Activated naive CD8-positive, alpha-beta T cell (primary cell): Measurements from ENCODE around the gene TMEM107.

Experiments
- H3K27ac Mint-ChIP-seq: one replicate; pipeline ENCODE4 v1.8.0; 2021; ENCODE audit warnings: mixed read lengths
- H3K27me3 Mint-ChIP-seq: one replicate; pipeline ENCODE4 v1.8.0; 2021; ENCODE audit warnings: mixed read lengths
- H3K36me3 Mint-ChIP-seq: one replicate; pipeline ENCODE4 v1.8.0; 2021; ENCODE audit warnings: mixed read lengths
- H3K4me1 Mint-ChIP-seq: one replicate; pipeline ENCODE4 v1.8.0; 2021; ENCODE audit warnings: low read depth, mixed read lengths
- H3K4me3 Mint-ChIP-seq: one replicate; pipeline ENCODE4 v1.8.0; 2021; ENCODE audit warnings: mild to moderate bottlenecking, mixed read lengths
- H3K9me3 Mint-ChIP-seq: one replicate; pipeline ENCODE4 v1.8.0; 2021; ENCODE audit warnings: low read depth, mixed read lengths

TMEM107 gene

GRCh38 chr17:8206536-8206935 is 30.4 kb upstream of the TMEM107 start:
- Mint-ChIP-seq H3K27me3 (no peaks in the 10 kb centered on the region), H3K27ac (no peak overlapping the region), H3K4me3 (no peak overlapping the region), H3K36me3 (no peaks in the 10 kb centered on the region), H3K4me1 (peaks cover 14% of the 10 kb centered on the region), H3K9me3 (no peaks in the 10 kb centered on the region)

- H3K9me3 Mint-ChIP-seq = no peaks in the 10 kb centered on the region
- no peak overlapping the region for H3K27ac Mint-ChIP-seq
- H3K4me3 Mint-ChIP-seq = no peak overlapping the region
- no peaks in the 10 kb centered on the region for H3K27me3 Mint-ChIP-seq
- H3K4me1 Mint-ChIP-seq = peaks cover 6% of the 10 kb centered on the region
- H3K36me3 Mint-ChIP-seq = no peaks in the 10 kb centered on the region
Observed at GRCh38 chr17:8204761-8205555, 28.8 kb upstream of the TMEM107 start.

GRCh38 chr17:8192070-8192815 is 16.1 kb upstream of the TMEM107 start:
- no peaks in the 10 kb centered on the region for H3K36me3 Mint-ChIP-seq
- no peaks in the 10 kb centered on the region for H3K27me3 Mint-ChIP-seq
- H3K4me1 Mint-ChIP-seq = peaks cover 13% of the 10 kb centered on the region
- H3K9me3 Mint-ChIP-seq = no peaks in the 10 kb centered on the region
- no peak overlapping the region for H3K4me3 Mint-ChIP-seq
- no peak overlapping the region for H3K27ac Mint-ChIP-seq

GRCh38 chr17:8190506-8190905 is 14.3 kb upstream of the TMEM107 start:
- H3K9me3 Mint-ChIP-seq = no peaks in the 10 kb centered on the region
- H3K36me3 Mint-ChIP-seq = no peaks in the 10 kb centered on the region
- H3K4me1 Mint-ChIP-seq = peaks cover 11% of the 10 kb centered on the region
- no peak overlapping the region for H3K4me3 Mint-ChIP-seq
- no peaks in the 10 kb centered on the region for H3K27me3 Mint-ChIP-seq
- H3K27ac Mint-ChIP-seq = no peak overlapping the region

GRCh38 chr17:8189711-8190477 is 13.7 kb upstream of the TMEM107 start, which contains the start of gene BORCS6:
Gene BORCS6, minus strand, starts transcription at chr17:8190180. Its CDS starts 40 bp downstream, at chr17:8190140.
- Mint-ChIP-seq H3K27me3 (no peaks in the 10 kb centered on the region), H3K4me1 (peaks cover 11% of the 10 kb centered on the region), H3K36me3 (no peaks in the 10 kb centered on the region), H3K9me3 (no peaks in the 10 kb centered on the region), H3K4me3 (no peak within 1 kb of the TSS), H3K27ac (peak within 1 kb of the TSS; percentile 86)

GRCh38 chr17:8189041-8189710 is 13.0 kb upstream of the TMEM107 start:
- no peaks in the 10 kb centered on the region for H3K9me3 Mint-ChIP-seq
- peak overlapping the region; percentile 84 for H3K27ac Mint-ChIP-seq
- no peak overlapping the region for H3K4me3 Mint-ChIP-seq
- peaks cover 13% of the 10 kb centered on the region for H3K4me1 Mint-ChIP-seq
- no peaks in the 10 kb centered on the region for H3K27me3 Mint-ChIP-seq
- H3K36me3 Mint-ChIP-seq = no peaks in the 10 kb centered on the region

- no peak overlapping the region for H3K4me3 Mint-ChIP-seq
- no peaks in the 10 kb centered on the region for H3K36me3 Mint-ChIP-seq
- H3K27me3 Mint-ChIP-seq = no peaks in the 10 kb centered on the region
- no peaks in the 10 kb centered on the region for H3K9me3 Mint-ChIP-seq
- peaks cover 17% of the 10 kb centered on the region for H3K4me1 Mint-ChIP-seq
- peak overlapping the region; percentile 84 for H3K27ac Mint-ChIP-seq
Observed at GRCh38 chr17:8188263-8188839, 12.2 kb upstream of the TMEM107 start.

GRCh38 chr17:8187517-8188262 is 11.5 kb upstream of the TMEM107 start:
- no peaks in the 10 kb centered on the region for H3K9me3 Mint-ChIP-seq
- no peaks in the 10 kb centered on the region for H3K36me3 Mint-ChIP-seq
- no peak overlapping the region for H3K4me3 Mint-ChIP-seq
- H3K27ac Mint-ChIP-seq = no peak overlapping the region
- no peaks in the 10 kb centered on the region for H3K27me3 Mint-ChIP-seq
- H3K4me1 Mint-ChIP-seq = peaks cover 17% of the 10 kb centered on the region

- H3K4me3 Mint-ChIP-seq = no peak overlapping the region
- H3K27me3 Mint-ChIP-seq = no peaks in the 10 kb centered on the region
- H3K4me1 Mint-ChIP-seq = peaks cover 18% of the 10 kb centered on the region
- H3K36me3 Mint-ChIP-seq = no peaks in the 10 kb centered on the region
- H3K27ac Mint-ChIP-seq = no peak overlapping the region
- no peaks in the 10 kb centered on the region for H3K9me3 Mint-ChIP-seq
Observed at GRCh38 chr17:8186787-8187516, 10.8 kb upstream of the TMEM107 start.

- peaks cover 20% of the 10 kb centered on the region for H3K4me1 Mint-ChIP-seq
- no peak overlapping the region for H3K4me3 Mint-ChIP-seq
- no peaks in the 10 kb centered on the region for H3K9me3 Mint-ChIP-seq
Observed at GRCh38 chr17:8186446-8186786, 10.2 kb upstream of the TMEM107 start.

GRCh38 chr17:8185582-8186445 is 9.6 kb upstream of the TMEM107 start:
- no peaks in the 10 kb centered on the region for H3K36me3 Mint-ChIP-seq
- no peaks in the 10 kb centered on the region for H3K27me3 Mint-ChIP-seq
- no peak overlapping the region for H3K27ac Mint-ChIP-seq
- H3K9me3 Mint-ChIP-seq = no peaks in the 10 kb centered on the region
- no peak overlapping the region for H3K4me3 Mint-ChIP-seq
- peaks cover 20% of the 10 kb centered on the region for H3K4me1 Mint-ChIP-seq

More at GRCh38 chr17:8186446-8186786, 10.2 kb upstream of the TMEM107 start:
- Mint-ChIP-seq H3K36me3 (no peaks in the 10 kb centered on the region), H3K27me3 (no peaks in the 10 kb centered on the region), H3K27ac (no peak overlapping the region)

GRCh38 chr17:8176998-8177731 is 985 bp upstream of the TMEM107 start:
- Mint-ChIP-seq H3K27ac (peak overlapping the region; percentile 91), H3K9me3 (no peaks in the 10 kb centered on the region), H3K4me1 (peaks cover 44% of the 10 kb centered on the region), H3K36me3 (no peaks in the 10 kb centered on the region), H3K4me3 (peak overlapping the region; percentile 92), H3K27me3 (no peaks in the 10 kb centered on the region)
